ENCODE data around the gene TXNDC9. TPM values are rescaled to one million over a fixed set of nuclear protein-coding genes. Genes with fewer than 3 reads are reported as not detected.

Gene TXNDC9
- total RNA-seq, 1 experiment from 2014 or later = 92.3 TPM

Other genes starting within 250 kb of the TXNDC9 start
- not detected in 2 replicates for gene C2orf15, start 194.6 kb downstream of the TXNDC9 start, total RNA-seq (2014; rRNA removed; shearing (Covaris generic); ENCODE audit: low replicate concordance)
- not detected in 2 replicates for gene TSGA10, start 181.4 kb downstream of the TXNDC9 start, total RNA-seq (2014; rRNA removed; shearing (Covaris generic); ENCODE audit: low replicate concordance)
- gene LIPT1, start 181.4 kb downstream of the TXNDC9 start, total RNA-seq (2014; rRNA removed; shearing (Covaris generic); ENCODE audit: low replicate concordance) = 3.3 and 4.2 TPM in 2 replicates
- 29.7 and 50.8 TPM in 2 replicates for gene MITD1, start 155.3 kb downstream of the TXNDC9 start, total RNA-seq (2014; rRNA removed; shearing (Covaris generic); ENCODE audit: low replicate concordance)
- gene MRPL30, start 155.1 kb downstream of the TXNDC9 start, total RNA-seq (2014; rRNA removed; shearing (Covaris generic); ENCODE audit: low replicate concordance) = 50.3 and 59.7 TPM in 2 replicates
- not detected in 2 replicates for gene LYG2, start 80.7 kb downstream of the TXNDC9 start, total RNA-seq (2014; rRNA removed; shearing (Covaris generic); ENCODE audit: low replicate concordance)
- not detected in 2 replicates for gene LYG1, start 35.1 kb downstream of the TXNDC9 start, total RNA-seq (2014; rRNA removed; shearing (Covaris generic); ENCODE audit: low replicate concordance)
- 3.6 and 4.7 TPM in 2 replicates for gene EIF5B, start 1.1 kb upstream of the TXNDC9 start, total RNA-seq (2014; rRNA removed; shearing (Covaris generic); ENCODE audit: low replicate concordance)
- gene REV1, start 153.7 kb upstream of the TXNDC9 start, total RNA-seq (2014; rRNA removed; shearing (Covaris generic); ENCODE audit: low replicate concordance) = 10.9 and 11.7 TPM in 2 replicates